NCI-H2081 (cell line): ENCODE data around the gene COL6A2.
A peak's percentile ranks its signal among the peaks of the same experiment; 100 is the strongest.

Source experiments
- DNase-seq, 2 experiments: peaks; one replicate each; lab custom pipeline; 2025; lab: John Stamatoyannopoulos, UW

The COL6A2 gene

GRCh38 chr21:46144464-46145070 is 46.7 kb downstream of the COL6A2 start:
- no peak for DNase-seq

- DNase-seq = no peak
These were observed 47.4 kb downstream of the COL6A2 start for GRCh38 chr21:46145159-46145839.

- DNase-seq = no peak
These were observed 48.2 kb downstream of the COL6A2 start for GRCh38 chr21:46145840-46146691.

DNA sequence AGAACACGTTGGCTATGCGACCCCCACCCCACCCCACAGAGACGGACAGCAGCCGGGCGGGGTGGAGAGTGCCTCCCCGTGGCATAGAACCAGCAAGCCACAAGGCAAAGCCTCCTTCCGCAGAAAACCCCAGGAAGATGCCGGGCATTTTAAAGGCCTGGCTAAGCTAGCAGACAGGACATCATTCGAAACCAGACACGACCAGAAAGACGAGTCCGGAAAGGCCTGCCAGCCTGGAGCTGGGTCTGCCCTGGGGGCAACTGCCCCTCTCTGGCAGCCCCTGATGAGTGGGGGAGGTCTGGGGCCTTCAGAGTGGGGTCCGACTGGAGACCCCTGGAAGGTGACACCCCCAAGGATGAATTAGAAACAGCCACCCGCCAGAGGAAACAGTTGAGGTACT is 48.9 kb downstream of the COL6A2 start:
- no peak for DNase-seq

GRCh38 chr21:46147429-46147828 is 49.5 kb downstream of the COL6A2 start:
- DNase-seq = peak in 1 of 2 experiments; percentile 27

- no peak for DNase-seq
These were observed 50.2 kb downstream of the COL6A2 start for GRCh38 chr21:46148106-46148505.

DNA sequence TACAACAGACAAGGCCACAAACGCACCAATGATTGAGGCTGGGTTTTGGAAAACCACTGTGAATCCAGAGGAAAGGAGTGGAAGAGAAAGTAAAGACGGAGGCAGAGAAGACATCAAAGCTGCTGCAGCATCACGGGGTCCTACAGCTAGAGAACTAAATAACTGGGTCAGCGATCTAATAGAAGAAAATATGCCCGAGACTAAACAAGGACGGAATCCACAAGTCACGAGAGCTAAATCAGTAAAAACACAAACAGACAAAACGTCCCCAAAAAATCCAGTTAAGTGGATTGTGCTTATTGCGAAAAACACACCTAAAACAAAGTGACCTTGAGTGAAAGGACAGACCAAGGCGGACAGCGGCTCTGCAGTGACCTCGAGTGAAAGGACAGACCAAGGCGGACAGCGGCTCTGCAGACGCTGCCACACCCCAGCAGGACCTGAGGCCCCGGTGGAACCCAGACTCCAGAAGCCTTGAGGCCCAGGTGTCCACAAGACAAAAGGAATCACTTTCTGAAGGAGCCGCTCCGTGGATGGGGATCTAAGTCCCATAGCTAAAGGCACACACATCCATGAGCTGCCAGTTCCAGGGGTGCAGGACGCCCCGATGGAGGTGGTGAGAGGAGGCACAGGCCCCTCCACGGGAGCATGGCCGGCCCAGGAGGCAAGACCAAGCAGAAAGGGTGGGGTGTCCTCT is 51.4 kb downstream of the COL6A2 start:
- no peak for DNase-seq

DNA sequence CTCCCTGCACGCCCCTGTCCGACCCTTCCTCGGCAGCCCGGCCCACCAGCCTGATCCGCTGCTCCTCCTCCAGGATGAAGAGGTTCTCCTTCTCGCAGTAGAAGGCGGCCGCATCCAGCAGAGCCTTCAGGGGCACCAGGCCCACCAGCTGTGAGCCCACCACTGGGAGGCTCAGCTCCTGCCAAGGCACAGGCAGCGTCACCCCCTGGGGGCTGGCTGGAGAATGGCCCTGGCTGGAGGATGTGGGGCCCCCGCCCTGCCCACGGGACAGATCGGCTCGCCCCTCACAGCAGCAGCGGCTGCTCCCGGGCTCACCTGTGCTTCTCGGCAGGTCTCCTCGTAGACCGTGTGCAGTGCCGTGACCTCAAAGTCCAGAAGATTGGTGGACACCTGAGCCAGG is 52.2 kb downstream of the COL6A2 start:
- DNase-seq = no peak

DNA sequence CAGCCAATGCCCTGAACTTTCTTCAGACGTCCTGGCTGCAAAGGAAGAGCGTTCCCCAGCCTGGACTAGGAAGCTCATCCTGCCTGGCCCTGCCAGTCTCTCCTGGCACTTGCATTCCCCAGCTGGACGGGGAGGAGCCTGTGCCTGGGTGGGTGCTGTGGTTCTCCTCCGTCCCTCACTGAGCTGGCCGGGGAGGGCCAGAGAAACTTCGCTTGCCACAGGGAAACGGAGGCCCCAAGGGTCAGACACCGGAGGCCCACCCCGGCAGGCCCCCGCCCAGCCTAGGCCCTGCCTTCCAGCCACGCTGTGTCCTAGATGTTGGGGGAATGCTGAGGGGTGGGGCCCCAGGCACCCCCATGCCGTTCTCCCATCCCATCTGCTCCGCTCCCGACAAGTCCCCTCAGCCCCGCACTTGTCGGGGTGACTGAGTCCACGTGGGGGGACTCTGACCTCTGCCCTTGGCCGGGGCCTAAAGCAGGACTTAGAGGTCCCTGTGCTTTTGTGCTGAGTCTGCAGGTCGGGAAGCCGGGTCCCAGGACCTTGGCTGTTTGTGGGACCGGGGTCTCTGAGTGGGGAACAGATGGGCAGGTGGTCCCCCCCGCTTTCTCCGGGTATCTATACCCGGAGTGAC is 52.7 kb downstream of the COL6A2 start:
- no peak for DNase-seq

- DNase-seq = no peak
These were observed 53.5 kb downstream of the COL6A2 start for GRCh38 chr21:46151261-46151988.

- DNase-seq = no peak
These were observed 54.3 kb downstream of the COL6A2 start for GRCh38 chr21:46151989-46152926.

DNA sequence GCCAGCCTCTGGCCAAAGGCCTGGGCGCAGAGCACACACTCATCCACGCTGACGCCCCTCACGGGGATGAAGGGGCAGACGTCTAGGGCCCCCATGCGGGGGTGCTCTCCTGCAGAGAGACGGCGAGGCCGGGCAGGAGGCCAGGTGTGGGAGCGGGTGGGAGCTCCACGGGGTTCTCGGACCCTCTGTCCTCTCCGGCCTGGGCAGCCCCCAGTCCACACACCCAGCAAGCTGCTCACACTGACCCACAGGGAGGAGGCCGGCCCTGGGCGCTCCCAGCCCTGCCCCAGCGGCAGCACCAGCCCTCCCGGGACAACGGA is 55.0 kb downstream of the COL6A2 start:
- DNase-seq = no peak

DNA sequence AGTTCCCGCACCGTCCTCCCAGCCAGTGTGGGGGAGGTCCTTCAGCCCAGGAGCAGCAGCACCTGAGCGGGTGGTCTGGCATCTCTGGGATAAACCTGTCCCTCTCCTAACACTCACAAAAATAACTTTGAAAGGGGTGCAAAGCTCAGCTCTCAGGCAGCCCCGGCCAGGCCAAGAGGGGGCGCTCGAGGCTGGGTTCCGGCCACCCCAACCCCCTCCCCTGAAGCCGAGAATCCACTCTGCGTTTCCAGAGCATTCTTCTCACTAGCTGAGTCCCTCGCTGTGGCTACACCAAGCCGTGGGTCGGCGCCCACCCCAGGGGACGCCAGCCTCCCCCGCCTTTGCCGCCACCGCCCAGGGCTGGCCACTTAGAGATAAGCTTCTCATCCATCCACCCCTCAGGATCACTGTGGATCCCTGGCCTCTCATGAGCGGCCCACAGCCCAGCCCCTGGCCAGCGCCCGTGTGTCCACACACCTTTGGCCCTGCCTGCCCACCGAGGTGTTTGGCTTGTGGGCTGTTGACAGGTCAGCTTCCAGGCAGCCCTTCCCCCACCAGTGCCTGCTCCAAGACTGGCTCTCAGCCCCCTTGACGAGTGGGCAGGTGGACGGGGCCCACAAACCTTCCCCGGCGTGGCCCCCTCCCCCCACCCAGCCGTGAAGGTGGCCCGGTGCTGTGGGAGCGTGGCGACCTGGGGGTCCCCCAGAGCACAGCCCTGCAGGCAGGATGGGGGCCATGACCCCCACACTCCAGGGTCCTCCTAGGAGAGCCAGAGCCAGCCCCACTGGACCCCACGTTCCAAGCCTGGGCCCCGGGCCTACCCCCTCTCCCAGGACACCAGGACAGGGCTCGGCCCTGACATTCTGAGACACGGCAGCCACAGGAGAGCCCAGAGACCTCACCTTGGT is 55.6 kb downstream of the COL6A2 start:
- no peak for DNase-seq

DNA sequence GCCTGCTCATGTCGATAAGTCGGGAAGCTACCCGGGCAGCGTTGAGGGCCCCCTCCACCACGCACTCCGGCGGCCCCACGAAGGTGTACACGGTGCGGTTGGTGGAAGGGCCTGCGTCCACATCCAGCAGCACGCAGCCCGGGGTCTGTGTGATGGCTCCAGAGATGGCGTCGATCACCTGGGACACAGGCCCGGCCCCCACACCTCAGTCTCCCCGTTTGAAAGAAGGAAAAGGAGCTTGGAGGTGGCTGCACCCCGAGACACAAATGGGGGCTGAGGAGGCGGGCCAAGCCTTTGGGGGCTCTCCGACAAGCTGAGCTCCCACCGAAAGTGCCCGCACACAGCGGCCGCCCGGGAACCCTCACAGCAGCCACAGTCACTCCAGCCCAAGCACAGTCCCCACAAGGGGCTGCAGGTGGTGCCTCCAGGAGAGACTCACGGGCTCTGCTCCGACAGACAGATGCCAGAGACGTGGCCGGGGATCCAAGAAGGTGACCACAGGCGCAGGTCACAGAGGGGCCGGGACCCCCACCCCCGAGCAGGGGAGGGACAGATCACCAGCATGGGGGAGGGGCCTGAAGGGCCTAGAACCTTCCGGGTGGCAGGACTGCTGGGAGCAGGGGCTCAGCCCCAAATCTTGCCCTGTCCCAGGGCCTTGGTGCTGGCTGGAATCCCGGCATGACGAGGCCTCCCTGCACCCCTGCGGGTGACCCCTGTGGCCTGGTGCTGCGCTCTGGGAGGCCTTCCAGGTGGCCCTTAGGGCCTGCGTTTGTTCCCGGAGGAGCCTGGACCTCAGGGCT is 56.4 kb downstream of the COL6A2 start:
- DNase-seq = no peak

GRCh38 chr21:46154955-46155513 is 57.1 kb downstream of the COL6A2 start:
- DNase-seq = no peak

GRCh38 chr21:46155514-46156377 is 57.8 kb downstream of the COL6A2 start, which contains the start of gene FTCD:
Gene FTCD (minus strand): TSS chr21:46155579. CDS start chr21:46155523, 56 bp downstream.
- no peak for DNase-seq

- no peak for DNase-seq
These were observed 58.4 kb downstream of the COL6A2 start for GRCh38 chr21:46156378-46156645.
